ENCODE results near the gene GPR180.

GPR180 gene

DNA sequence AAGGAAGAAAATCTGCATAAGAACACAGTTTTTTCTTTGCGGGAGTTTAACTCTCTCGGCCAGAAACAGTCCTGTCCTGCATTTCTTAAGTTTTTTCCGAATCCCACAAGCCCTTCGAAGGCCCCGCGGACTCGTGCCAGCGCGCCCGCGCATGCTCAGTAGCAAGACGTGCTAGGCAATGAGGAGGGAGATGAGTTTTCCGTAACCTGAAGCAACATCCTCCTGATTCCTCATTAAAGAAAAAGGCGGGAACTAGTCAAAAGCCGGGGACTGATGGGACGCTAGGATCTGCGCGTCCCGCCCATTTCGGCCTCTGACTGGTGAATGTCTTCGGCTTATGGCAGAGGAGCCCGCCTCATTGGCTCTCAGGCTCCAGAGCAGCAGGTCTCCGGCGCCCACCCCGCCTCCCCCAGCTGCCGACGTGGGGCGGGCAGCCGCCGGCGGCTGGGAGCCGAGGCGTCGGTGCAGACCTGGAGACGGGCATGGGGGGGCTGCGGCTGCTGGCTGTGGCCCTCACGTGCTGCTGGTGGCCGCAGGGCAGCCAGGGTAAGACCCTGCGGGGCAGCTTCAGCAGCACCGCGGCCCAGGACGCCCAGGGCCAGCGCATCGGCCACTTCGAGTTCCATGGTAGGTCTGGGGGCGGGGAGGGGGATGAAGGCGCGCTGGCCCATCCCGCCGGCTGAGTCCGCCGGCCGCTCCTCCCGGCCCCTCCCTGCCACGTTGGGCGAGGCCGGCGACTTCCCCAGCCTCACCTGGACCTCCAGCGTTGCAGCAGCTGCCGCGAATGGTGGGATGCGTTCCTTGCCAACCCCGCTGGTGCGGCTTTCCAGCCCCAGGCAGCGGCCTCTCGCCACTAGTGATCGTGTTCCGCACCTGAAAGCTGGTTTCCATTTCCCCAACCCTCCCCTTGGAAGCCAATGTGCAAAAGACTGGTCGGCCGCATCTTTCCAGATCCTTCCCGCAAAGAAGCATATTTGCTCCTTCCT, at the start of gene GPR180:
GPR180 (plus strand) TSS at position 412 of the 986 bp plus-strand sequence; CDS start at position 483, 71 bp downstream.
- TF ChIP-seq, protein P1, sequence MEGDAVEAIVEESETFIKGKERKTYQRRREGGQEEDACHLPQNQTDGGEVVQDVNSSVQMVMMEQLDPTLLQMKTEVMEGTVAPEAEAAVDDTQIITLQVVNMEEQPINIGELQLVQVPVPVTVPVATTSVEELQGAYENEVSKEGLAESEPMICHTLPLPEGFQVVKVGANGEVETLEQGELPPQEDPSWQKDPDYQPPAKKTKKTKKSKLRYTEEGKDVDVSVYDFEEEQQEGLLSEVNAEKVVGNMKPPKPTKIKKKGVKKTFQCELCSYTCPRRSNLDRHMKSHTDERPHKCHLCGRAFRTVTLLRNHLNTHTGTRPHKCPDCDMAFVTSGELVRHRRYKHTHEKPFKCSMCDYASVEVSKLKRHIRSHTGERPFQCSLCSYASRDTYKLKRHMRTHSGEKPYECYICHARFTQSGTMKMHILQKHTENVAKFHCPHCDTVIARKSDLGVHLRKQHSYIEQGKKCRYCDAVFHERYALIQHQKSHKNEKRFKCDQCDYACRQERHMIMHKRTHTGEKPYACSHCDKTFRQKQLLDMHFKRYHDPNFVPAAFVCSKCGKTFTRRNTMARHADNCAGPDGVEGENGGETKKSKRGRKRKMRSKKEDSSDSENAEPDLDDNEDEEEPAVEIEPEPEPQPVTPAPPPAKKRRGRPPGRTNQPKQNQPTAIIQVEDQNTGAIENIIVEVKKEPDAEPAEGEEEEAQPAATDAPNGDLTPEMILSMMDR (IDR thresholded peaks at IDR 0.05; ENCODE audit: borderline replicate concordance, insufficient read depth, low read depth, low read length): no peak
- H3K4me3 ChIP-seq (ENCODE audit: low read depth, low read length): peak within 1 kb of the TSS; percentile 95

DNA sequence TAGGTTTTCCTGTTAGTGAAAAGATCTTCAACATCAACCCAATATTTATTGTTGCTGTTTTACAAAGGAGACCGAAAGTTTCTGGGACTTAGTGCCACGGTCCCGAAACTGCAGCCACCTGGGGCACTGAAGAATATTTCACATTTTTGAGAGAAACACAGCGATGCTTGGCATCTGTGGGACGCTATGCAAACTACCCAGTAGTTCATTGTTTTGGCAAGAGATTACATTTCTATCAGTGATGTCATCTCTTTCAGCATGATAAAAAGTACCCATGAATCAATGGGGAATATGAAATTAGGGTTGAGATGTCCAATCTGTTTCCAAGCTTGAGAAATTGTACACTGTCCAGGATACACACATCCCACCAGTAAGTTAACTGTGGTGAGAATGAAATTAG, 49.6 kb upstream of the GPR180 start:
- TF ChIP-seq, protein P1 (IDR thresholded peaks at IDR 0.05; ENCODE audit: borderline replicate concordance, insufficient read depth, low read depth, low read length): no peak
- no peak overlapping the region for H3K4me3 ChIP-seq (ENCODE audit: low read depth, low read length)

DNA sequence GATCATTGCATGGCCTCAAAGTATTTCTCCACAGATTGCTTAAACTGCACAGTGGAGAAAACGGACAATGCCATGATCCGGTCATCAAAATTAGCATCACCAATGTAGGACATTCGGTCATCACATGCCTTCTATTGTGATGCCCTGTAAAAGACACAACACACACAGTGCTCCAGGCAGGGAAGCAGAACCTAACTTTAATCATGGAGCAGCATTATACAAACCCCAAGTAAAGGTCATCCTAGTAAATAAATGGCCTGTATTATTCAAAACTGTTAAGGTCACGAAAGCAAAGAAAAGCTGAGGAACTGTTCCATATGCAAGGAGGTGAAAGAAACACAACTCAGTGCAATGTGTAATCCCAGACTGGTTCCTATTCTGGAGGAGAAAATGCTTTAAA, 47.9 kb upstream of the GPR180 start:
- H3K4me3 ChIP-seq (ENCODE audit: low read depth, low read length): no peak overlapping the region
- TF ChIP-seq, protein P1 (IDR thresholded peaks at IDR 0.05; ENCODE audit: borderline replicate concordance, insufficient read depth, low read depth, low read length): no peak

DNA sequence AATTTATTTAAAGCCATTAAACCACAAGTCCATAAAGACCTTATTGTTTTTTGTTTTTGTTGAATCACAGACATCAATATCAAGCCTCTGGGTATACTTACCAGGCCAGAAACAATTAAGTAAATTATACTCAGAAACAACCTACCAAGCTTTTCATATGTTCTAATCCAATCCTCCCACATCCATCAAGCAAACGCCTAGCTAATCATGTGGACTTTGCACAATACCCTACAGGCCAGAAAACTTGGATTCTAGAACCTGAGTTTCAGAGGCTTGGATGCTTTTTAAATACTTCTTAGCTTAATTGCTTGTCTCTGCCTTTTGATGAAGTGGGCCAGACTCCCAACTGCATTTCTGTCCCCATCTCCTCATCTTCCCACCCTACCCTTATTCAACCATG, 45.6 kb upstream of the GPR180 start:
- TF ChIP-seq, protein P1 (IDR thresholded peaks at IDR 0.05; ENCODE audit: borderline replicate concordance, insufficient read depth, low read depth, low read length): no peak

DNA sequence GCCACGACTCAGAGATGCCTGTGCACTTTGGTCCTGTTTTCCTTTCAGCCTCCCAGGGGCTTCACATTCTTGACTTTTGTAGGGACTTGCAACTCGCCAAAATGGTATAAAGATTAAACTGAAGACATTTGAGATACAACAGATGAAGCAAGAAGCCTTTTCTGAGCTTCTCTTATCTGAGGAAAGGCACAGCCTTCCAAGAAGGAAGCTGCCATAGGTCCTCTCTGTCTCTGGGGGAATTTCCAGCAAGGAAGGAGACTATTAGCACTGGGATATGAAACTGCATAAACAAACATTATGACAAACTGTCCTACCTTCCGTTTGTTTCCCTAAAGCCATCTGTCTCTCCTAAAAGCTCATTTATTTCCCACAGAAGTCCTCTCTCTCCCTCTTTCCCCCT, 45.0 kb upstream of the GPR180 start:
- TF ChIP-seq, protein P1 (IDR thresholded peaks at IDR 0.05; ENCODE audit: borderline replicate concordance, insufficient read depth, low read depth, low read length): no peak
- H3K4me3 ChIP-seq (ENCODE audit: low read depth, low read length): no peak overlapping the region

More for the DNA sequence above, 45.6 kb upstream of the GPR180 start:
- no peak overlapping the region for H3K4me3 ChIP-seq (ENCODE audit: low read depth, low read length)

DNA sequence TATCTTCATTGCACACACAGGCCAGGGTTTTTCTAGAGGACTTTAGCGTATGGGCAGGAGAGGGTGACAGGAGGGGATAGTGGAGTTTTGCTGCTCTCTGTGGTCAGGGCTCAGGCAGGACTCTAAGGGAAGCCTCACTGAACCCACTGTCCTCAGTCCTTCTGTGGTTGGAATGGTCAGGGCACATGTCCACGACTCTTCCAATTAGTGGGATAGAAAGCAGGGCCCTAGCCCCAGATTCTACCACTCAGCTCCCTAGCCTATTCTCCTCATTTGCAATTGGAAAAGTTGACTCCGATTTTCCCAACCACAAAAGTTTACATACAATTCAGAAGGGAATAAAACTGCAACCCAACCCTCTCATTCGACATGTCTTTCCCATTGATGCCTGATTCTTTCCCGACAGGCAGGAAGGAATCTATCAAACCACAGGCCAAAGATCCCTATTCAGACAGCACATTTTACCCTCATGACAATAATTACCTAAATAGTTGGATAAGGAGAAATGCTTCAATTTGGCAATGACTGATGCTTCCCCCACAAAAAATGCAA, 43.9 kb upstream of the GPR180 start:
- no peak overlapping the region for H3K4me3 ChIP-seq (ENCODE audit: low read depth, low read length)
- TF ChIP-seq, protein P1 (IDR thresholded peaks at IDR 0.05; ENCODE audit: borderline replicate concordance, insufficient read depth, low read depth, low read length): no peak

All from GM12875 (cell line).